H1 (cell line): Measurements from ENCODE around the gene PLEKHA5.

Source experiments
- BCL11A ChIP-seq, 2 experiments: IDR thresholded peaks; one replicate each; pipeline ENCODE4 v1.6.1; 2011; ENCODE audit warnings: low read depth in 2 of 2, low read length in 2 of 2, mild to moderate bottlenecking in 2 of 2
- CBX5 ChIP-seq: fragments of 300-800, 300-1000 bp; sonication (generic); IDR thresholded peaks from 2 replicates; pipeline ENCODE4 v1.7.1; 2016; ENCODE audit warnings: antibody characterized with exemption, low read length, low read depth
- CREB1 ChIP-seq: IDR thresholded peaks from 2 replicates; pipeline ENCODE4 v1.6.1; 2012; ENCODE audit warnings: inconsistent platforms
- EZH2 ChIP-seq: fragments of 200-600 bp; sonication (generic); IDR thresholded peaks from 2 replicates; pipeline ENCODE4 v1.7.1; 2012; ENCODE audit warnings: low read depth, mild to moderate bottlenecking, moderate library complexity, low read length, inconsistent platforms; ENCODE audit not compliant: severe bottlenecking
- MAFK ChIP-seq: IDR thresholded peaks from 2 replicates; pipeline ENCODE4 v1.6.1; 2012; ENCODE audit warnings: low read depth, mild to moderate bottlenecking, improper control_type of control experiment, low read length
- POLR2A ChIP-seq, 2 experiments: IDR thresholded peaks; 1 replicate in 1 of 2; 2 replicates in 1 of 2; pipeline ENCODE4 v1.6.1; 2011; ENCODE audit warnings: low read depth in 2 of 2, low read length in 2 of 2, mild to moderate bottlenecking in 2 of 2; ENCODE audit errors: control extremely low read depth in 1 of 2
- POLR2AphosphoS5 ChIP-seq: IDR thresholded peaks from 2 replicates; pipeline ENCODE4 v1.6.1; 2011; ENCODE audit warnings: low read depth, low read length
- RFX5 ChIP-seq: IDR thresholded peaks from 2 replicates; pipeline ENCODE4 v1.6.1; 2011; ENCODE audit warnings: low read depth, low read length, improper control_type of control experiment, borderline replicate concordance
- SP1 ChIP-seq: IDR thresholded peaks from 2 replicates; pipeline ENCODE4 v1.6.1; 2011; ENCODE audit warnings: low read depth, low read length
- TAF7 ChIP-seq: optimal IDR thresholded peaks from 2 replicates; pipeline ENCODE3; 2011; ENCODE audit warnings: low read depth, mild to moderate bottlenecking, inconsistent platforms, low read length, moderate library complexity, borderline replicate concordance
- TF ChIP-seq, protein P1 (sequence below), 3 experiments: IDR thresholded peaks; 1 replicate in 2 of 3; 2 replicates in 1 of 3; pipeline versions ENCODE4 v1.5.1 to v1.6.1; 2011; ENCODE audit warnings: low read length in 3 of 3, mild to moderate bottlenecking in 3 of 3, inconsistent platforms in 2 of 3, low read depth in 1 of 3, moderate library complexity in 1 of 3; ENCODE audit not compliant: insufficient read depth in 1 of 3; ENCODE audit errors: control extremely low read depth in 1 of 3
- TF ChIP-seq, protein P2 (sequence below): IDR thresholded peaks from 2 replicates; pipeline ENCODE4 v1.6.1; 2012; ENCODE audit warnings: low read length, inconsistent platforms
- TF ChIP-seq, protein P3 (sequence below): IDR thresholded peaks from 2 replicates; pipeline ENCODE4 v1.6.1; 2011; ENCODE audit warnings: low read length, improper control_type of control experiment

DNA sequence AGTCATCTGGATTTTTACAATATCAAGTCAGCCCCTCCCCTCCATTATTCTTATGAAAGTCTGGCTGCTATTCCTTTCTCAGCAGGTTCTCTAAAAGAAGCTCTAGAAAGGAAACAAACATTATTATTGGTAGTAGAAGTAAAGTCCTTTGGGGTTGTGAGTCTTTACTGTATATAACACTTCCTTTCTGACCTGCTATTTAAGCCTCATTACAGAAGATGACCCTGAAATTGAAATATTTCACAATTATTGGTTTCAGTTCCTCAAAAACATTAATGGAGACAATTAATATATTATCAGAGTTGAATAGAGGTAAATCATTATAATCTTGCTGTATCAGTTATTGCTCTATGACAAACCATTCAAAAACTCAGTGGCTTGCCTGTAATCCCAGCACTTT is 19.3 kb downstream of the PLEKHA5 start:
- TF ChIP-seq CREB1 (no peak), CBX5 (no peak), EZH2 (no peak), BCL11A (IDR thresholded peaks at IDR 0.05; ENCODE audit: low read depth in 2 of 2, low read length in 2 of 2) (no peak), TAF7 (no peak), POLR2A (IDR thresholded peaks at IDR 0.05; ENCODE audit: control extremely low read depth in 1 of 2, low read depth in 2 of 2, low read length in 2 of 2) (no peak), POLR2AphosphoS5 (no peak), SP1 (no peak), RFX5 (no peak), MAFK (no peak)
- TF ChIP-seq, protein P1, sequence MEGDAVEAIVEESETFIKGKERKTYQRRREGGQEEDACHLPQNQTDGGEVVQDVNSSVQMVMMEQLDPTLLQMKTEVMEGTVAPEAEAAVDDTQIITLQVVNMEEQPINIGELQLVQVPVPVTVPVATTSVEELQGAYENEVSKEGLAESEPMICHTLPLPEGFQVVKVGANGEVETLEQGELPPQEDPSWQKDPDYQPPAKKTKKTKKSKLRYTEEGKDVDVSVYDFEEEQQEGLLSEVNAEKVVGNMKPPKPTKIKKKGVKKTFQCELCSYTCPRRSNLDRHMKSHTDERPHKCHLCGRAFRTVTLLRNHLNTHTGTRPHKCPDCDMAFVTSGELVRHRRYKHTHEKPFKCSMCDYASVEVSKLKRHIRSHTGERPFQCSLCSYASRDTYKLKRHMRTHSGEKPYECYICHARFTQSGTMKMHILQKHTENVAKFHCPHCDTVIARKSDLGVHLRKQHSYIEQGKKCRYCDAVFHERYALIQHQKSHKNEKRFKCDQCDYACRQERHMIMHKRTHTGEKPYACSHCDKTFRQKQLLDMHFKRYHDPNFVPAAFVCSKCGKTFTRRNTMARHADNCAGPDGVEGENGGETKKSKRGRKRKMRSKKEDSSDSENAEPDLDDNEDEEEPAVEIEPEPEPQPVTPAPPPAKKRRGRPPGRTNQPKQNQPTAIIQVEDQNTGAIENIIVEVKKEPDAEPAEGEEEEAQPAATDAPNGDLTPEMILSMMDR (IDR thresholded peaks at IDR 0.05; ENCODE audit: control extremely low read depth in 1 of 3, insufficient read depth in 1 of 3, low read depth in 1 of 3, low read length in 3 of 3) = no peak
- TF ChIP-seq, protein P2, sequence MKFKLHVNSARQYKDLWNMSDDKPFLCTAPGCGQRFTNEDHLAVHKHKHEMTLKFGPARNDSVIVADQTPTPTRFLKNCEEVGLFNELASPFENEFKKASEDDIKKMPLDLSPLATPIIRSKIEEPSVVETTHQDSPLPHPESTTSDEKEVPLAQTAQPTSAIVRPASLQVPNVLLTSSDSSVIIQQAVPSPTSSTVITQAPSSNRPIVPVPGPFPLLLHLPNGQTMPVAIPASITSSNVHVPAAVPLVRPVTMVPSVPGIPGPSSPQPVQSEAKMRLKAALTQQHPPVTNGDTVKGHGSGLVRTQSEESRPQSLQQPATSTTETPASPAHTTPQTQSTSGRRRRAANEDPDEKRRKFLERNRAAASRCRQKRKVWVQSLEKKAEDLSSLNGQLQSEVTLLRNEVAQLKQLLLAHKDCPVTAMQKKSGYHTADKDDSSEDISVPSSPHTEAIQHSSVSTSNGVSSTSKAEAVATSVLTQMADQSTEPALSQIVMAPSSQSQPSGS = no peak
- TF ChIP-seq, protein P3, sequence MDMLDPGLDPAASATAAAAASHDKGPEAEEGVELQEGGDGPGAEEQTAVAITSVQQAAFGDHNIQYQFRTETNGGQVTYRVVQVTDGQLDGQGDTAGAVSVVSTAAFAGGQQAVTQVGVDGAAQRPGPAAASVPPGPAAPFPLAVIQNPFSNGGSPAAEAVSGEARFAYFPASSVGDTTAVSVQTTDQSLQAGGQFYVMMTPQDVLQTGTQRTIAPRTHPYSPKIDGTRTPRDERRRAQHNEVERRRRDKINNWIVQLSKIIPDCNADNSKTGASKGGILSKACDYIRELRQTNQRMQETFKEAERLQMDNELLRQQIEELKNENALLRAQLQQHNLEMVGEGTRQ = no peak
